Activated T-cell treated with anti-CD3 and anti-CD28 coated beads for 48 hours (primary cell): ENCODE results near the gene BMP7.
"Not testable (repeated sequence)": the region's sequence is repeated elsewhere in the genome, so short reads cannot be mapped to it uniquely, and the experiment has no call there.

Experiments
- DNase-seq: peaks from one replicate; pipeline ENCODE4 v3.0.0-alpha.2; 2020; ENCODE audit warnings: low read depth

Gene BMP7

DNA sequence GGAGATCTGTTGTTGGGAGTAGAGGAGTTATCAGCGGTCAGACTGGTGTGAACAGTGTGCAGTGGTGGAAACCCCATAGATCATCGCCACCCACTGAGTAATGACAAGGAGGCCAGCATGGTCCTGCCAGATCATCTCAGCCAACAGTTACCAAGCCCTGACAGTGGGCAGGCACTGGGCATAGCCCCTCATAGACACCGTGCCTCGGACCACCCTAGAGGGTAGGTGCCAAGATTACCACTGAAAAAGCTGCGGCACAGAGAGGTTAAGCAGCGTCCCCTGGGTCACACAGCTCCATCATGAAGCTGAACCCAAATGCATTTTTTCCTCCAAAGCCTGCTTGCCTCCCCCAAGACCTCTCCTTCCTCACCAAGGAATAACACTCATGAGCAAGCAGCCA, 21.5 kb upstream of the BMP7 start:
- no peak for DNase-seq

DNA sequence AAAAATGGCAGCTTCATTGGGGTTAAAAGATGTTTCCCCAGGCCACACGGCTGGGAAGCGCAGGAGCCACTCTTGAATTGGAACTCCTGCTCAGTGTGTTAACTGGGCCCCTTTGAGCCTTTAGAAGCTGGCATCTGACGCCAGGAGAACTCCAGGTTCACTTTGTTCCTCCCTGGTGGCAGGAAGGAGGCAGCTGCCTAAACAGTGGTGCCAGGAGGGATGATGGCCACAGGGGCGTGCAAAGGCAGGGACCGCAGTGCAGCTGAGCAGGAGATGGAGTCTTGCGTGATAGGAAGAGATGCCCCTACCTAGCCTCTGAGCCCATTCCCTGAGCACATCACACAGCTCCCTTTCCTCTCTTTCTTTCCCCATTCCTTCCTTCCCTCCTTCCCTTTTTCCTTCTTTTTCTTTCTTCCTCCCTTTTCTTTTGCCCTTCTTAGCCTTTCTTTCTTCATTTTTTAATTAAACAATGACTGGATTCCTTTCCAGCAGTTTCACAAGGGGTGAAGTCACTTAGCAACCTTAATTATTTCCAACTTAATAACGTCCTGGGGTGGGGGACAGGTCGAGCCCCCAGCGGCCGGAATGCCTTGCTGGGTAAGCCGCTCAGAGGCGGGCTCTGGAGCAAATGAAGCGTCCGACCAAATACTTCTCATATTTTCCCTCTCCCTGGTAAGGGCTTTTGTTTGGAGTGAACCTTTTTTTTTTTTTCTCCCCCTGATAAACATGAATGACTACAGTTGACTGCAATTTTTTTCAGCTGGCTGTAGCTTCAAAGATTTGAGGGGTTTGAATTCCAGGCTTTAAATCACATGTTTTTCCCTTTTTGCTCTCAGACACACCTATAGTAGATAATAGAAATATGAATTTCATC, 20.8 kb upstream of the BMP7 start:
- no peak for DNase-seq

DNA sequence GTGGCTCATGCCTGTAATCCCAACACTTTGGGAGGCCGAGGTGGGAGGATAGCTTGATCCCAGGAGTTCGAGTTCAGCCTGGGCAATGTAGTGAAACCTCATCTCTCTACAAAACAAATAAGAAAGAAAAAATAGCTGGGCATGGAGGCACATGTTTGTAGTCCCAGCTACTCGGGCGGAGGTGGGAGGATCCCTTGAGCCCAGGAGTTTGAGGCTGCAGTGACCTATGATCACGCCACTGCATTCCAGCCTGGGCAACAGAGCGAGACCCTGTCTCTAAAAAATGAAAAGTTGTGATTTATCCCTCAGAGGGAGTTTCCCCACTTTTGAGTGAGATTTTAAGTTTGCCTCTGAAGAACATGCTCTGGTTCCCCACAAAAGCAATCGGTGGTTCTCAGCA, 17.4 kb upstream of the BMP7 start:
- DNase-seq: no peak

DNA sequence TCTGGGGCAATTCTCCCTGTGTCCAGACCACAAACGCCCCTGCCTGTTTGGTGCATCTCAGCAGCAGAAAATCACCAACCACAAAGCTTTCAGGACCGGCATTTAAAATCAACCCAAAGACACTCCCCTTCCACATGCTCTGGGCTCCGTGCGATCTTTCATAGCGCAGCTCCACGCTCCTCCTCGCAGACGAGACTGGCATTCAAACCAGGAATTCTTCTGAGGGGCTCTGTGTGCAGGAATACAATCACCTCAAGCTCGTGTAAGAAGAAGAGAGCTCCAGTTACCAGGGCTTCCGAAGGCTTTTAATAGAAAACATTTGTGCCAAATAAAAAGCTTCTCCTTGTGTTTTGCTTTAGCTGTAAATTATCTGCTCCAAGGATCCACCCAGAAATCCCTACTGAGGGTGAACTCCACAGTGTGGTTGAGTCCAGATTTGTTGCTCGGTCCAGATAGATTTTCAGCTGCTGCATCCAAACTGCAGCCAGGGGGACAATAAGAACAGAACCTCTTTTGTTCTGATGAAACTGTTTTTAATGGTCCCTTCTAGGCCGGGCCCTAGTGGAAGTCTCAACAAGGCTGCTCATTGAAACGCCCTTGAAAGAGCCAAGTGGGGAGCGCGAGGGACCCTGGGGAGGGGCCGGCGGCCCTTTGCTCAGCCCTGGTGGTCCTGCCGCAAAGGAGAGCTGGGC, 16.4 kb upstream of the BMP7 start:
- DNase-seq: no peak

DNA sequence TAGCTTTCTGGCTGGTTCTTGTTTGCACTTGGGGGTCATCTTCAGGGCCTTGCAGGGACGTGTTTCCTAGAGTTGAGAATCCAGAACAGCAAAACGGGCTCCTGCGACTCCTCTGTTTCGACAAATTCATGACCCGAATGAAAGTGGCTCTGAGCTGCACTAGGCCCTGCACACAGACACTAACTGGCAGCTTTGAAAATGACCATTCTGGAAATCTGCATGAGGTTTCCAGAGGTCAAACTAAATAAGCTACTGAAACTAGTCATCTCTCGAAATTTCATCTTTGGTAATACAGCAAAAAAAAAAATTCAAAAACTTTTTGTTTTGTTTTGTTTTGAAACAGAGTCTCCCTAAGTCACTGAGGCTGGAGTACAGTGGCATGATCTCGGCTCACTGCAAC, 15.5 kb upstream of the BMP7 start:
- DNase-seq: no peak

DNA sequence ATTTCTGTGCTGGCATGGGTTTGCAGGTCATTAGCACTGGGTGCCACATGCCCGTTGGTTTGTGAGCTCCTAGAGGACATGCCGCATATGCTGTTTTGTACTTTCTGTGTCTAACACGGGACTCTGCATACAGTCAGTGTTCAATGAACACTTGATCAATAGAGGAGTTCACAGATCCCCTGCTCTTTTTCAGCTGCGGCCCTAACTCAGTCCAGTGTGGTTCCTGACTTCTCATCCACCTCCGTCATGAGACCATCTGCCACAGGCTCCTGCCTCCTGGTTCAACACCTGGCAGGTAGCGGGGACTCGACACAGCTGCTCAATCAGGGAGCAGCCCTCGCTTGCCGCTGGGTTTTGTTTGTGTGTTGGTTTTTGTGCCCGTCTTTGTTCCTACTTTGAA, 13.8 kb upstream of the BMP7 start:
- no peak for DNase-seq

DNA sequence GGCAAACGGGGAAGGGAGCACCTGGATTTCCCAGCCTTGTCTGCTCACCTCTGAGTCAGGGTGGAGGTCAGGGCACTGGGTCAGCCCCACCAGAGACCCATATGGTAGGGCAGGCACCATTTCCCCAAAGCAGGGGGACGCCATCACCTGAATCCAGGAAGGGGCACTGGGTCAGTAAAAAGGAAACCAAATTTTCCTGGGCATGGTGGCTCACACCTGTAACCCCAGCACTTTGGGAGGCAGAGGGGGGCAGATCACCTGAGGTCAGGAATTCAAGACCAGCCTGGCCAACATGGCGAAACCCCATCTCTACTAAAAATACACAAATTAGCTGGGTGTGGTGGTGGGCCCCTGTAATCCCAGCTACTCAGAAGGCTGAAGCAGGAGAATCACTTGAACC, 13.1 kb upstream of the BMP7 start:
- DNase-seq: not testable (repeated sequence)

DNA sequence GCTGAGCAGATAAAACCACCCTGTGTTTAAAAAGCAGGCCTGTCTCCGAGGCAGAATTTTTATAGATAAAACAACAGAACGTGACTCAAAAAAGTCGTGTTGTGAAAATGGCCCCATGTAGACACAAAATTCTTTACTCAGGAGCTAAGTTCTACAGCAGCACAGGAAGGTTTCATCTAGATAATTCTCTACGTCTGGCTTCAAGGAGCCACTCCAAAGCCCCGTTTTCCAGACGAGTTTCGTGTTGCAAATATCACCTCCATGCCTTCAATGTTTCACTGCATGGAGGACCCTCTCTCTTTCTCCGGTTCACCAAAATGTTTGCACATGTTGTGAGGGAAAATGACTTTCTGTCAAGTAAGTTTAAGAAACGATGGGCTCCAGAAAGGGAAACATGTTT, 12.0 kb upstream of the BMP7 start:
- DNase-seq: no peak

DNA sequence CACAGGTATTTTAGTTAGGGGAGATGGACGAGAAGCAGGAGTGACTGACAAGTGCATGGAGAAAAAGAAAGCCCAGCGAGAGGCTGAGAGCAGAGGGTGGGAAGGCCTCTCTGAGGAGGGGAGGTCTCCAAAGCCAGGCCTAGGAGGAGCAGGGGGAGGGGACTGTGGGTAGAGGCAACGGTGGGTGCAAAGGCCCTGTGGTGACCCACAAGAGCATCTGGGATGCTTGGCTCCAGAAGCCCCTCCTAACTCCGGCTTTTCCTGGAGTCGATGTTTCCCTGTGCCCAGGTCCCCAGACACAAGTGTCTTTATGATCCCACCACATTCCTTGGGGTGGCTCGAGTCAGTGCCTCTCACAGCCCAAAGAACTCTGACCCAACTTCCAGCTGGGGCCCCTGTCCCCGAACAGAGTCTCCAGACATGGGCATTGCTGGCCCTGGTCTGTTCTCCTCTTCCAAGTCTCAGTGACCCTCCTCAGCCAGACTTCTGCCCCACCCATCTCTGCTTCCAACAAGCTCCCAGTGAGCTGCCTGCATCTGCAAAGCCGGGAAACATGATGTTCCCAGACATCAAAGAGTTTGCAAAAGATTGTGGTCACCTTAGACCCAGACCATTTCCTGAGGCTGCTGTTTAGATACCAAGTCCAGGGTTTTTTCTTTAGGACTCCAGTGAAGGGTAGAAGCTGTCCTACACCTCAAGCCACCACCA, 11.1 kb upstream of the BMP7 start:
- DNase-seq: no peak

DNA sequence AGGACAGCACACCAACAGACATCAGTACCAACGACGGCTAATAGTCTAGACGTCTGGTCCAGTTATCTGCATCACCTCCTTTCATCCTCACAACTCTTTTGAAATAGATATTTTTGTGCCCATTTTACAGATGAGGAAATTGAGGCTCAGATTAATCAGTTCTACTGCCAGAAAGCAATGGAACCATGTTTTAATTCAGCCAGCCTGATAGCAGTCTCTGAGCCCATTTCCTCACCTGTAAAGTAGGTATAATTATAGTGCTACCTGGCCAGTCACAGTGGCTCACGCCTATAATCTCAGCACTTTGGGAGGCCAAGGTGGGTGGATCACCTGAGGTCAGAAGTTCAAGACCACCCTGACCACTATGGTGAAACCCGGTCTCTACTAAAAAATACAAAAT, 9.8 kb upstream of the BMP7 start:
- DNase-seq: no peak

DNA sequence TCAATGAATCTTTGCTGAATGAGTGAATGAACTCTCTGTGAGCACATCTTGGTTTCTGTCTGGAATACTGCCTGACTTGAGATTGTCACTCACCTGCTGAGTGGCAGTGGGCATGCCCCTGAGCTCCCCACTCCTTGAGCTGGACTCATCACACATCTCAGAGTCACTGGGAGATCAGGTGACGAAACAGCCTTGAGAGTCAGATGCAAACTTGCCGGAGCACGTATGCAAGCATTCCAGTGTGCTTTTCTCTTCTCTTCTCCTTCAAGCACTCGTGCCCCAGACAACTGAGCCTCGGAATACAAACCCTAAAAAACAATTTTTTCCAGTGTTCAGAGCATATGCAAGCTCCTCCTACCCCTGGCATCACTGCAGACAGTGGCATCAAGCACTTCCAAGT, 9.4 kb upstream of the BMP7 start:
- DNase-seq: no peak

DNA sequence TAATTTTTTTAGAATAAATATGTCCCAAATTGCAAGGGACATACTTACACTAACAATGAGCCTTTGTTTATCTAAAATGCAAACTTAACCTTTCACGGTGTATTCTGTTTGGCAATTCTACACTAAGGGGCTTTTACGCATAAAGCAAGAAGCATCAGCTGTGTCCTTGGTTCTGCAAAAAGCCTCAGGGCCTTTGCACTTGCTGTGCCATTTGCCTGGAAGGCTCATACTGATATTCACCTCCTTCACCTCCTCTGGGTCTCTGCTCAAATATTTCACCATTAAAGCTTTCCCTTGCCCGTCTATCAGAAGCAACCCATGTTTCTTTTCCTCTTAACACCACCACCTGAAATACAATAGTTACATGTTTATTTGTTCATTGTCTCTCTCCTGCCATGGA, 8.9 kb upstream of the BMP7 start:
- no peak for DNase-seq

DNA sequence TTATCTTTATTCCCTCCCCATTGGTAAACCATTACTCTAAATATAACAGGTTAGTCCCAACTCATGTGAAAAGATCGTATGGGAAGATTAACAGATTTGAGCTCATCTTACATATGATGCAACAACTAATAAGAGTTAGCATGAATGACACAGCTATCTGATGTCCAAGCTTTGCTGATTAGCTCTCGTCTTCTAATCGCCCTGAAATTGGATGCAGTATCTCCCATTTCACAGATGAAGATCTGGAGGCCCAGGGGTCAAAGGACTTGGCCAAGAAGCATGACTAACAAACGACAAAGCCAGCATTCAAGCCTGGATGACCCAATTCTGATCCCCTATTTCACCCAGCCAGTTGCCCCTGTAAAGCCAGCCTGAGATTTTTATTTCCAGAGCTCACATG, 8.4 kb upstream of the BMP7 start:
- no peak for DNase-seq

DNA sequence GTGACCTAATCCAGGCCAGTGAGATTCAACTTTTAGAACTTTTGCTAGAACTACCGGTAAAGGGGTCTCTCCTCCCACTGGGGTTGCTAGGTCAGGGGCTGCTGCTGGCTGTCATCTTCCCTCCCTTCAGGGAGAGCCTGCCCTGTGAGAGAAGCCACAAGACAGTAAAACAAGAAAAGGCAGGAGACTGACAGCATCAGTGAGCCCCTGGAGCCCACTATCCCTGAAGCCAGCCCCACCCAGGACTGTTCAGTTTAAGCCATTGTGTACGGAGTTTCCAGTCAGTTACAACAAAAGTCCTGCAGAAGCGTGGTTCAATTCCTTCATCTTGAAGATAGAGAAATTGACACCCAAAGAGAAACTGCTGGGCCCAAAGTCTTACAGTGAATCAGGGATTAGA, 7.9 kb upstream of the BMP7 start:
- DNase-seq: no peak

DNA sequence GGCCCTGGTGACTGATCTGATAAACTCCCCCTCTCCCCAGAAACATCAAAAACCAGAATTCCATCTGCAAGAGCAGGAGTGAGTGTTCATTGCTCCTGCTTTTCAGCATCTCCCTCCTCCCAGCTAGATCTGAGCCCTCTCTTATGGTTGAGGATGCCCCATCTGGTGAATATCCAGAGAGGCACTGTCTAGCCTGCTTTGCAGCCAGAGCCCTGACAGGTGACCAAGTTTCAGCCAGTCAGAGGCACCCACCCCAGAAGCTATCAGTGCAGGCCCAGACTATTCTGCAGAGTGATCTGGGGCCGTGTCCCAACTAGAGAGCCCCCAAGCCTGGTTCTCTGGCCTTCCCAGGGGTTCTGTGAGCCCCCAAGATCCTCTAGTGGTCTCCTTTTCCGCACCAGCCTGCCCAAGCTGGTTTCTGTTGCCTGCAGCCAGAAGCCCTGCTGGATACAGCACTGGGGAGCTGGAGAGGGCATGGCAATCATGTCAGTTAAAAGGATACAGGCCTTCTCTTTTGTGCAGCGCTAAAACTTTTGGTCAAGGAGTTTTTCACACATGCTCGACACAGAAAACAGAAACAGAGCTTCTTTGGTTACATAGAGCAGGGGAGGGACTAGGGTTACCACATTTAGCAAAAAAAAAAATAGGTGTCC, 6.6 kb upstream of the BMP7 start:
- no peak for DNase-seq

DNA sequence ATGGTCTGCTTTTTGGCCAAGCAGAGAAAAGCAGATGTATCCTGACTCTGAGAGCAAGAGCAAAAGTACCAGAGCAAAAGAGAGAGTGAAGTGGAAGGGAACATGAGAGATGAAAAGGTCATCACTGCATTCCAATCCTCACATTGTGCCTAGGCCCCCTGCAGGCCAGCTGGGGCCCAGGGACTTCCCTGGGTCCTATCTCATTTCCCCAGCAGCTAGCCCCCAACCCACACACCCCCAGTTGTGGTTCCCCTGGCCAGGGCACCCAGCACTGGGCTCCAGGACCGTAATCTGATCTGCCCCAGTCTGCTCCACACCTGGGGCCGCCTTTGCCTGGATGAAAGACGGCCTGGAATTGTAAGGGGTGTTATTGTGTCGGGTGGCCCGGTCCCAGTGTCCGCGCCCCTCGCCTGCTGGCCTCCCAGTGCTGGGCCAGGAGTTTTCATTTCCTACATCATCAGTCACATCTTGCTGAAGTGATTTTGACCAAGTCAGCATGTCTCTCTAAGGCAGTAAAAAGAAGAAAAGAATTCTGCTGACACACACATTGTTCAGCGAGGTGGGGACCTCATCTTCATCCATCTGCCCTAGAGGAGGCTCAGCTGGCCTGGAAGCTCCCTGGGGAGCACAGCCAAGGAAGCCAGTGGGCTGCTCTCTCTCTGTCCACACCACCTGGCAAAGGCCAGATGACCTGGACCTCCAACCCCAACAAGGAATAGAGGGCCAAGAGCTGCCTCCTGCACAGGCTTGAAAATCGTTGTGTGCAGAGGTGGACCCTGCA, 4.0 kb upstream of the BMP7 start:
- DNase-seq: no peak

DNA sequence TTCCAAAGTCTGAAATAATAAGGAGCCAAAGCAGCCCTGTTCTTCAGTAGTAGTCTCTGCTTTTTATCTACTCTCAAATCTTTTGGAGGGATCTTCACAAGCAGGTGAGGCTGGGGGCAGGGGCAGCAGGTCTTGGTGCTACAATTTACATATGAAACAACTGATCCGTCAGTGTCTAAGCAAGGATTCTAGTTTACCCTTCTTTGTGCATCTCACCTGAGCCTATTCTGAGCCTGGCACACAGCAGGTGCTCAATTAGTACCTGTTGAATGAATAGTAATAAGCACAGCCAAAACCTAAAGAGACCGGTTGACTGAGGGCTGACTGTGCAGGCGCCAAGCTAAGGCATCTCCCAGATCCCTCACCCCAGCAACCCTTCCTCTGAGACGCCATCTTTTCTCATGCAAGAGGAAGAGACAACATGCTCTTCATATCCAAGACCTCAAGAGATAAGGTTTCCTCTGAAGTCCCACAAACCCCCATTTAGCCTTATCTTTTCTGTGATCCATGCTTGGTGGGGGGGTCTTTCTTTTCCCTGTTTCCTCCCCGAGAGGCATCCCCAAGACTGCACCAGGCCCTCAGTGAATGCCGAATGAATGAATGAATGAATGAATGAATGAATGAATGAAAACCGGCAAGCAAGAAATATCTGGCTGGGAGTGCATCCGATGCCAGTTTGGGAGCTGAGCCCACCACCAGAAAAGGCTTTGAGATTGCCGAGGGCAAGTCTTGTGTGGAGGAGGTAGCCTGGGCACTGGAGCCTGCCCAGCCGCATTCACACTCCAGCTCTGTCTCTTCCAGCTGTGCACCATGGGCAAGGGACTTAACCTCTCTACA, 2.9 kb upstream of the BMP7 start:
- no peak for DNase-seq

DNA sequence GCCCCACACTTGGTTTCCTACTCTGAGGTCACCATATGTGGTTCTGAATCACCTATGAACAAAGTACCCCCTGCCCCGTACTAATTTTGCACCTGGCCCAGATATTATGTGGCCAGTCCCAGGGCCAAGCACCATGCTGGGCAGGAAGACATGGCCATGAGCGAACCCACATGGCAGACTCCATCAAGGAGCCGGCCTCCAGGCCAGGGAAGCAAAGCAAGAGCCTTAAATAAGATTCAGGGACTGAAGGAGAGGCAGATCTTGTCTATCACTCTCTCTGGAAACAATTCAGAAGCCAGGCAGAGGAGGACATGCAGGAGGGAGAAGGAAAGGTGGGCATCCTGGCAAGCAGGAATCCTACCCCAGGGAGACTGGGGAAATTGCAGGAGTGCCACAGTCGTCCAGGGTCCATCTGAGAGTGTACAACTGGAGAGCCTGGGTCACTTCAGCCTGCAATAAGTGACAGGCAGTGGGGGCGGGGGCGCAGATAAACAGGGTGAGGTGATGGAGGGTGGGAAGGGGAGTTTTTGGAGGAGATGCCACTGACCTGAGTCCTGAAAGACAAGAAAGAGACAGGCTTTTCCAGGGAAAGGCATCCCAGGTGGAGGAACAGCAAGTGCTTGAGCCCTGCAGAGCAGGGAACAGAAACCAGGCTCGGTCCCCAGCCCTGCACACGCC, 2.1 kb upstream of the BMP7 start:
- DNase-seq: no peak

DNA sequence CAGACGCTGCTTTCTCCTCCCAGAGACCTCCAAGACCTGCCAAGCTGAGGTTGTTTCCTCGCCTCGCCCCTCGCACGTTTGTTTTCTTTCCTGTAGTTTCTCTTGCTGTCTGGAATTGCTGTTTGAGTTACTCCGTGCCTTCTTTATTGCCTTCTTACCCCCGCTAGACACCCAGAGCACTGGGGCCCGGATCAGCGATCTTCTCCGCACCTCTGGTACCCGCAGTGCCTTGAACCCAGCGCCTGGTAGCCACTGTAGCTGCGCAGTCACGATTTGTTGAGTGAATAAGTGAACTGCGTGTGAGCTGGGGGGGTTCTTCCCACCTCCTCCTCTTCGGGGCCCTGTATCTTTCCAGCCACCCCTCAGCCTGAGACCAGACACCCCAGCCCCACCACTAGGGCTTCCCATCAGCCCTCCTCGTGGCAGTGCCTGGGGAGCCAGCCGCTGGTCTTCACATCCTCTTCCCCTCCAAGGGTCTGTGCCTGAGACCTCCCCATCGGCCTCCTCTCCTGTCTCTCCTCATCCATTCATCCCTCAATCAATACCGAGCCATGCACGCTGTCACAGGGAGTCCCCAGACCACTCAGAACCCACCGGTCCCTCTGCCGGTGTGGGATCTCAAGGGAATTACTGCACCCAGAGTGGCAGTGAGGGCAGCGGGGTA, 849 bp upstream of the BMP7 start:
- no peak for DNase-seq

DNA sequence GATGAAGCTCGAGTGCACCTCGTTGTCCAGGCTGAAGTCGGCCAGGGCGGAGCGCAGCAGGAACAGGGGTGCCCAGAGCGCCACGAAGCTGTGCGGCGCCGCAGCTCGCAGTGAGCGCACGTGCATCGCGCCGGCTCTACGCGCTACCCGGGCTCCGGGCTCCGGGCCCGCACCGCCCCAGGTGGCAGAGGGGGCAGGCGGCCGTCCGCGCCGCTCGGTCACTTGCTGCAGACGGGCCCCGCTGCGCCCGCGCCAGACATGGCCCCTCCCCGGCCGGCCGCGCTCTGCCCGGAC, 497 bp downstream of the BMP7 start:
- DNase-seq: no peak
